KOPT-K1 (cell line): ENCODE measurements around the gene DLGAP3.

Experiments
- H3K27ac ChIP-seq: fragments of 200-600 bp; sonication (generic); 2 replicates; pipeline ENCODE4 v1.5.1; 2016; ENCODE audit warnings: antibody characterized with exemption, mild to moderate bottlenecking, low read depth, low read length; ENCODE audit not compliant: poor library complexity, severe bottlenecking
- H3K36me3 ChIP-seq: fragments of 200-600 bp; sonication (generic); 2 replicates; pipeline ENCODE4 v1.5.1; 2017; ENCODE audit warnings: antibody characterized with exemption, mild to moderate bottlenecking, low read length, moderate library complexity; ENCODE audit not compliant: insufficient read depth
- H3K9me3 ChIP-seq: fragments of 200-600 bp; sonication (generic); 2 replicates; pipeline ENCODE4 v1.5.1; 2017; ENCODE audit warnings: antibody characterized with exemption, low read length, mild to moderate bottlenecking; ENCODE audit not compliant: insufficient read depth, poor library complexity, severe bottlenecking

The DLGAP3 gene

DNA sequence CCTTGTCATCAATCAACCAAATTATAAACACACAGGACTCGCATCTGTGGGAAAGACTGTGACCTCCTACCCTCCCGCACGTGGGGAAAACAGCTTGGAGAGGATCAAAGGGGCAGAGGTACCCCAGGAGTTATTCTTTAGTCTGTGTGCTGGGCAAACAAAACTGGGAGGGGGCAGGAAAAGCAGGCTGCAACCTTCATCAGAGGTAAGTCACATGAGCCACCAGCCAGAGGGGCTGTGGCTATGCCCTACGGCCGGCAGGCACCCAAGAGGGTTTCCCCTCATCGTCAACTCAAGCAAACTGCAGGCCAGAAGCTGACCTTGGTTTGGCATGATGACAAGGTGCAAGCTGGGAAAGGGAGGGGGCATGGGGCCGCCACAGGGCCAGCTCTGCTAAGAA lies 82.4 kb downstream of the DLGAP3 start:
- Histone ChIP-seq H3K9me3 (no peaks in the 10 kb centered on the region), H3K36me3 (peaks cover 30% of the 10 kb centered on the region), H3K27ac (no peak overlapping the region)

GRCh38 chr1:34846265-34846664 lies 83.2 kb downstream of the DLGAP3 start:
- no peaks in the 10 kb centered on the region for H3K9me3 ChIP-seq
- peaks cover 22% of the 10 kb centered on the region; the same call in 1 of the 2 replicates for H3K36me3 ChIP-seq
- no peak overlapping the region for H3K27ac ChIP-seq

- Histone ChIP-seq H3K27ac (no peak overlapping the region), H3K36me3 (peaks cover 12% of the 10 kb centered on the region; the same call in 1 of the 2 replicates), H3K9me3 (no peaks in the 10 kb centered on the region)
These were observed 84.1 kb downstream of the DLGAP3 start for GRCh38 chr1:34845131-34845901.

- no peaks in the 10 kb centered on the region for H3K9me3 ChIP-seq
- peaks cover 12% of the 10 kb centered on the region; the same call in 1 of the 2 replicates for H3K36me3 ChIP-seq
- H3K27ac ChIP-seq = no peak overlapping the region
These were observed 85.2 kb downstream of the DLGAP3 start for GRCh38 chr1:34844252-34844634.

GRCh38 chr1:34843392-34844251 lies 85.8 kb downstream of the DLGAP3 start:
- no peak overlapping the region for H3K27ac ChIP-seq
- H3K9me3 ChIP-seq = no peaks in the 10 kb centered on the region
- H3K36me3 ChIP-seq = peaks cover 9% of the 10 kb centered on the region; the same call in 1 of the 2 replicates

- H3K9me3 ChIP-seq = no peaks in the 10 kb centered on the region
- 0 out of 2 replicates have a peak, but pooled peaks cover 6% of the 10 kb centered on the region for H3K36me3 ChIP-seq
- H3K27ac ChIP-seq = no peak overlapping the region
These were observed 86.5 kb downstream of the DLGAP3 start for GRCh38 chr1:34842952-34843371.

GRCh38 chr1:34842073-34842472 lies 87.4 kb downstream of the DLGAP3 start:
- H3K36me3 ChIP-seq = no peaks in the 10 kb centered on the region
- no peak overlapping the region for H3K27ac ChIP-seq
- H3K9me3 ChIP-seq = no peaks in the 10 kb centered on the region

DNA sequence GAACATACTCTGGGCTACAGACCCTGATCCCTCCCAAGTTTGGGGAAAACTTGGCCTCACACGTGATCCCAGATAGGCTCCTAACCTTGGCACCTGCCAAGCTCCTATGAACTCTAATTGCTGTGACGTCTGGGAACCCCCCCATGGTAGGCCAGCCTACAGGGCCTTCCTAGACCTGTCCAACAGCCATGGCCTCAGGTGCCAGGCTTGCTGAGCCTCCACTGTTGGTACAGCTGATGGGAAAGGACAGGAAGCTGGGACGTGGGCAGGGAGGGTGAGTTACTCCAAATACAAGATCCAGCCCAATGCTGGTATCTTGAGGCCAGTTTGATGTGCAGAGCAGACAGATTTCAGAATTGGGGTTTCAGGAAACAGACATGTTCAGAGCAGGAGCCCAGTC lies 89.0 kb downstream of the DLGAP3 start:
- H3K36me3 ChIP-seq = no peaks in the 10 kb centered on the region
- no peak overlapping the region for H3K27ac ChIP-seq

DNA sequence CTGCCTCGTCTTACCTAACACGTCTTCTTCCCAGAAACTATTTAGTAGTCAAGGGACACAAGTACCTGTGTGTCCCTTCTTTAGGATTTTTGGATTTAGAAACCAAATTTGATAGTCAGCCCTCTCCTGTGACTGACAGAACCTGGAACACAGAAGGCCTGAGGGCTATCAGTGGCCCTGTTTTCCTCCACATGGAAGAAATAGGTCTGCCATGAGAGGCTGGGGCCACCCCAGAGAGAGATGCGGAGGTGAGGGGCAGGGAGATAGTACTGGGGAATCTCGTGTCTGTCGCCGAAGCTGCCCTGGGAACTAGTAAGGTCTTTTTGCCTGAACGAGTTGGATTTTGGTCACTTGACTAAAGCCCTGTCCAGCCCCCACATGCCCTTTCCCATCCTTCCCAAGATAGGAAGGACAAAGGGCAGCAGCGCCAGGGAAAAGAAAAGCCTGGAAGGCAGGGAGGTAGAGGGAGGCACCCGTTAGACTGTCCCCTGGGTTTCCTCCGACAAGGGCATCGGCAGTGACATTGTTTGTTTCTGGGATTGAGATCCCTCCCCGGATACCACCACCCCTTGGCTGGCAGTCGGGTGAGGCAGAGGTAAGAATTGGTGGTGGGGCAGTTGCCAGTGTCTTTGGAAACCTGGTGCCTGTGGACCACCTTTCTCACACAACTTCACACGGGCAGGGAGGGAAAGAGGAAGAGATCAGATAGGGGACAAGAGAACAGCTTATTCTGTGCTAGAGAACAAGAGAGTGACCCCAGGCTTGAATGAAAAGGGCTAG lies 89.7 kb downstream of the DLGAP3 start:
- Histone ChIP-seq H3K27ac (no peak overlapping the region), H3K36me3 (no peaks in the 10 kb centered on the region), H3K9me3 (no peaks in the 10 kb centered on the region)

More for the DNA sequence above, 89.0 kb downstream of the DLGAP3 start:
- no peaks in the 10 kb centered on the region for H3K9me3 ChIP-seq

- H3K36me3 ChIP-seq = no peaks in the 10 kb centered on the region
- H3K27ac ChIP-seq = no peak overlapping the region
- H3K9me3 ChIP-seq = no peaks in the 10 kb centered on the region
These were observed 95.7 kb downstream of the DLGAP3 start for GRCh38 chr1:34833711-34834110.

DNA sequence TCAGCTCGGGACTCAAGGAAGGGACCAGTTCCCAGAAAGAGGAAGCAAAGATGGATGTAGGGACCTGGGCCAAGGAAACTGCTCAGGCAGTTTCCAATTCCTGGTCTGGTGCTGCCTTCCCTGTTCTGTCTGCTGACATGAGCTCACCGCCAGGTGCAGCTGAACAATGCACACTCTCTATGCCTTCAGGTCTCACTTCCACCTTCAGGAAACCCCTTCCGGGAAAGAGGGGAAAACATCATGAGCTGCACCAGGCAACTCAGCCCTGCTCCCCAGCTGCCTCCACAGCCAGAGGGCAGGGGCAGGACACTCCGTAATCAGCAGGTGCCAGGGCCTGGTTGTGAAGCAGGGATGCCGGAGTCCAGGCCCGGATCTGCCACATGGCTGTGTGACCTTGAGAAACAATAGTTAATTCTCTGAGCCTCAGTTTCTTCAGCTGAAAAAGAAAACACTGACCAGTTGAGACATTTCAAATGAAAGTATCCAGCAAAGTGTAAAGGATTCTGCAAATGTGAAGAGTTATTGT lies 97.7 kb downstream of the DLGAP3 start:
- H3K9me3 ChIP-seq = no peaks in the 10 kb centered on the region
- no peak overlapping the region for H3K27ac ChIP-seq
- H3K36me3 ChIP-seq = no peaks in the 10 kb centered on the region

- no peaks in the 10 kb centered on the region for H3K9me3 ChIP-seq
- H3K27ac ChIP-seq = no peak overlapping the region
- no peaks in the 10 kb centered on the region for H3K36me3 ChIP-seq
These were observed 100.2 kb downstream of the DLGAP3 start for GRCh38 chr1:34829250-34829649.

- no peak overlapping the region for H3K27ac ChIP-seq
- no peaks in the 10 kb centered on the region for H3K9me3 ChIP-seq
- H3K36me3 ChIP-seq = no peaks in the 10 kb centered on the region
These were observed 100.8 kb downstream of the DLGAP3 start for GRCh38 chr1:34828611-34829010.

GRCh38 chr1:34827341-34827941 lies 102.0 kb downstream of the DLGAP3 start:
- no peak overlapping the region for H3K27ac ChIP-seq
- no peaks in the 10 kb centered on the region for H3K9me3 ChIP-seq
- no peaks in the 10 kb centered on the region for H3K36me3 ChIP-seq
